Measurements from ENCODE around the gene AP4B1.

Gene AP4B1

DNA sequence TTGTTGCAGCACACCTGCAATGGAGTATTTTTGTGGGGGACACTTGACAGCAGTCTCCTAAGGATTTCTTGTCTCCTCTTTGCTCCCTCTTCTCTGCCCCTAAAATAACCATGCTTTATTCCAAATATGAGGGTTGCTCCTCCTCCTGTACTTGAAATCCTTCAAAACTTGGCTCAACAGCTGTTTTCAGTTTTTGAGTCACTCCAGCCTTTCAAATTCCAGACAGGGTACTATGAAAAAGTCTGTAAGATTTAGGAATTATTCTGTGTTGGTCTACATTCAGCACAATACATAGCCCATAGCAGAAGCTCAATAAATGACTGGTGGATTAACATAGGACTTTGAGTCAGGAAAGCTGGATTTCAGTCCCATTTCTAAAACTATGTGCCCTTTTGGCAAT is 5.5 kb downstream of the AP4B1 start:
- Histone ChIP-seq H3K4me3 (ENCODE audit: low read length) (no peak overlapping the region), H3K27me3 (ENCODE audit: low read depth, low read length) (no peaks in the 10 kb centered on the region), H3K36me3 (replicated peaks; ENCODE audit: low read depth, low read length) (peaks cover 22% of the 10 kb centered on the region), H3K4me1 (ENCODE audit: low read length) (peaks cover 7% of the 10 kb centered on the region), H3K4me2 (ENCODE audit: low read length) (no peak overlapping the region), H2AFZ (ENCODE audit: low read depth, low read length) (no peak overlapping the region), H3K27ac (ENCODE audit: low read length) (no peak overlapping the region), H3K79me2 (ENCODE audit: low read length) (peaks cover 16% of the 10 kb centered on the region), H3K9me3 (ENCODE audit: insufficient read depth, low read length) (no peaks in the 10 kb centered on the region), H3K9ac (ENCODE audit: low read length) (no peak overlapping the region), H4K20me1 (ENCODE audit: insufficient read depth, low read length) (no peaks in the 10 kb centered on the region)
- TF ChIP-seq, protein P1, sequence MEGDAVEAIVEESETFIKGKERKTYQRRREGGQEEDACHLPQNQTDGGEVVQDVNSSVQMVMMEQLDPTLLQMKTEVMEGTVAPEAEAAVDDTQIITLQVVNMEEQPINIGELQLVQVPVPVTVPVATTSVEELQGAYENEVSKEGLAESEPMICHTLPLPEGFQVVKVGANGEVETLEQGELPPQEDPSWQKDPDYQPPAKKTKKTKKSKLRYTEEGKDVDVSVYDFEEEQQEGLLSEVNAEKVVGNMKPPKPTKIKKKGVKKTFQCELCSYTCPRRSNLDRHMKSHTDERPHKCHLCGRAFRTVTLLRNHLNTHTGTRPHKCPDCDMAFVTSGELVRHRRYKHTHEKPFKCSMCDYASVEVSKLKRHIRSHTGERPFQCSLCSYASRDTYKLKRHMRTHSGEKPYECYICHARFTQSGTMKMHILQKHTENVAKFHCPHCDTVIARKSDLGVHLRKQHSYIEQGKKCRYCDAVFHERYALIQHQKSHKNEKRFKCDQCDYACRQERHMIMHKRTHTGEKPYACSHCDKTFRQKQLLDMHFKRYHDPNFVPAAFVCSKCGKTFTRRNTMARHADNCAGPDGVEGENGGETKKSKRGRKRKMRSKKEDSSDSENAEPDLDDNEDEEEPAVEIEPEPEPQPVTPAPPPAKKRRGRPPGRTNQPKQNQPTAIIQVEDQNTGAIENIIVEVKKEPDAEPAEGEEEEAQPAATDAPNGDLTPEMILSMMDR (IDR thresholded peaks at IDR 0.05; ENCODE audit: low read depth, low read length): no peak
- TF ChIP-seq EZH2phosphoT487 (IDR thresholded peaks at IDR 0.05; ENCODE audit: low read depth): no peak

DNA sequence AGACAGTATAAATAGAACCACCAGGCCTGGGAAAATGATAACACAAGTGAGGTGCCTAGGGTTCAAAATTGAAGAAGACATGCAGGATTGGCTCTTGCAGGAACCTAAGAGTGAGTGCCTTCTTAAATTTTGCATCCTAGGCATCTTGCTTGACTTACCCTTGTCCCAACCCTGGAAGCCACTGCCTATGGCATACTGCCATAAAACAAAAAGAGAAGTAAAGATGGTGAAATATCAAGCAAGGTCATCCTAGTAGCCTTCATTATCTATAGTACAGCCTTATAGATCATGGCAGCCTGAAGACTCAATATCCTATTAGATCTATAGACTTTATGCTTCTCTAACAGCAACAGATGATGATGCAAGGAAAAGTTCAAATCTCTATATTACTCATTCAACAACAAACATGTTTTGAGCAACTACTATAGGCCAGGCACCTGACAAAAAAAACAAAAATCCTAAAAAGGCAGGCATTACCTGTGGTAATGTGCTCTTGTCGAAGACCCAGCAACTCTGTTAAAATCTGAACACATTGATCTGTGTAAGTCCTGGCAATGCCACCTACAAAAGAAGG is 6.3 kb downstream of the AP4B1 start:
- no peak overlapping the region for H3K9ac ChIP-seq (ENCODE audit: low read length)
- no peaks in the 10 kb centered on the region for H4K20me1 ChIP-seq (ENCODE audit: insufficient read depth, low read length)
- H3K27ac ChIP-seq (ENCODE audit: low read length): no peak overlapping the region
- H3K9me3 ChIP-seq (ENCODE audit: insufficient read depth, low read length): no peaks in the 10 kb centered on the region
- peaks cover 2% of the 10 kb centered on the region for H3K4me1 ChIP-seq (ENCODE audit: low read length)
- no peak overlapping the region for H2AFZ ChIP-seq (ENCODE audit: low read depth, low read length)
- H3K36me3 ChIP-seq (replicated peaks; ENCODE audit: low read depth, low read length): peaks cover 22% of the 10 kb centered on the region
- H3K4me3 ChIP-seq (ENCODE audit: low read length): no peak overlapping the region
- no peaks in the 10 kb centered on the region for H3K27me3 ChIP-seq (ENCODE audit: low read depth, low read length)
- no peak for TF ChIP-seq EZH2phosphoT487 (IDR thresholded peaks at IDR 0.05; ENCODE audit: low read depth)
- TF ChIP-seq, protein P1 (IDR thresholded peaks at IDR 0.05; ENCODE audit: low read depth, low read length): no peak
- H3K79me2 ChIP-seq (ENCODE audit: low read length): peaks cover 8% of the 10 kb centered on the region
- H3K4me2 ChIP-seq (ENCODE audit: low read length): no peak overlapping the region

DNA sequence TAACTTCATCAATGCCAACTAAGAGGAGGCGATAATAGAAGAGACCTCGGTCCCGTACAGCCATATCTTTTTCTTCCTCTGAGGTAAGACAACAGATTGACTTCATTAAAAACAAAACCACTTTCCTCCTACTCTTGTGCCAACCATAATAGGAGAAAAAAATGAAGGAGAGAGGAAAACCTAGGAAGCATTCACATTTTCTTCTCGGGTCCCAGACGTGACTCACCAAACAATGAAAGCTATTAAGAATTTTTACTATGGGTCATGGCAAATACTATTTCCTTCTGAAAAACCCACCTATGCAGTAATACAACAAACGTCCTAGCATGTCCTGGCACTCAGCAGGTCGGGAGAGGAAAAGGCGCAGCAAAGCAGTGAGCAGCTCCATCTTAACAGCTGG is 8.6 kb downstream of the AP4B1 start:
- no peak overlapping the region for H2AFZ ChIP-seq (ENCODE audit: low read depth, low read length)
- H3K36me3 ChIP-seq (replicated peaks; ENCODE audit: low read depth, low read length): peaks cover 22% of the 10 kb centered on the region
- no peaks in the 10 kb centered on the region for H3K79me2 ChIP-seq (ENCODE audit: low read length)
- TF ChIP-seq, protein P1 (IDR thresholded peaks at IDR 0.05; ENCODE audit: low read depth, low read length): no peak
- TF ChIP-seq EZH2phosphoT487 (IDR thresholded peaks at IDR 0.05; ENCODE audit: low read depth): no peak
- H3K4me1 ChIP-seq (ENCODE audit: low read length): no peaks in the 10 kb centered on the region
- H3K27ac ChIP-seq (ENCODE audit: low read length): no peak overlapping the region
- no peak overlapping the region for H3K9ac ChIP-seq (ENCODE audit: low read length)
- no peak overlapping the region for H3K4me3 ChIP-seq (ENCODE audit: low read length)
- no peaks in the 10 kb centered on the region for H3K9me3 ChIP-seq (ENCODE audit: insufficient read depth, low read length)
- no peaks in the 10 kb centered on the region for H4K20me1 ChIP-seq (ENCODE audit: insufficient read depth, low read length)
- H3K27me3 ChIP-seq (ENCODE audit: low read depth, low read length): no peaks in the 10 kb centered on the region
- no peak overlapping the region for H3K4me2 ChIP-seq (ENCODE audit: low read length)

DNA sequence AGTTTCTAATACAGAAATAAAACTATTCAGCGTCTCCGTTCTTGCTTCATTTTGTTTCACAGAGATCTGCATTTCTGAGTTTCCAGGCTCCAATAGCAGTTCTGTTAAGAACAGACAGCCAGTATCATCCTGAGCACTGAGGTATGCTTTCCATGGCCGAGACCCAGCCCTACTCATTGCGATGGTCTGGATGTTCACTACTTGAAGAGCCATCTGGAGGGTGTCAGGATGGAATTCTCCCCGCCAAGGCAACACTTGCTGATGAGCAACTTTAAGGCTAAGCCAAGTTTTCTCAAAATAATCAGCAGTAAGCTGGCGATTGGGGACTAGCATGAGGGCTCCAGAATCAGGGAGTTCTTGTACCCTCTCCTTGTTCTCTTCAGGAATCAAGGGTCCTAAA is 9.5 kb downstream of the AP4B1 start:
- Histone ChIP-seq H3K36me3 (replicated peaks; ENCODE audit: low read depth, low read length) (peaks cover 22% of the 10 kb centered on the region), H3K4me1 (ENCODE audit: low read length) (no peaks in the 10 kb centered on the region), H3K9ac (ENCODE audit: low read length) (no peak overlapping the region), H3K4me3 (ENCODE audit: low read length) (no peak overlapping the region), H3K79me2 (ENCODE audit: low read length) (no peaks in the 10 kb centered on the region), H3K27ac (ENCODE audit: low read length) (no peak overlapping the region), H3K4me2 (ENCODE audit: low read length) (no peak overlapping the region), H3K27me3 (ENCODE audit: low read depth, low read length) (no peaks in the 10 kb centered on the region), H4K20me1 (ENCODE audit: insufficient read depth, low read length) (no peaks in the 10 kb centered on the region), H2AFZ (ENCODE audit: low read depth, low read length) (no peak overlapping the region), H3K9me3 (ENCODE audit: insufficient read depth, low read length) (no peaks in the 10 kb centered on the region)
- TF ChIP-seq EZH2phosphoT487 (IDR thresholded peaks at IDR 0.05; ENCODE audit: low read depth): no peak
- TF ChIP-seq, protein P1 (IDR thresholded peaks at IDR 0.05; ENCODE audit: low read depth, low read length): no peak

Measured in OCI-LY3 (cell line).